HCT116 (cell line): ENCODE data around the gene TBC1D30. TPM values are rescaled to one million over a fixed set of nuclear protein-coding genes. Genes with fewer than 3 reads are reported as not detected.

ENCODE experiments used
- ATAC-seq: fragments of 200-7000 bp; cut with Tn5 transposase; 2 replicates; pipeline ENCODE4 v1.9.1; 2020; ENCODE audit warnings: mild to moderate bottlenecking, moderate library complexity
- BruUV-seq: library from RNA; stranded (reverse); fragments of 400-500 nt; replicated peaks from 2 replicates; lab custom pipeline; 2021; lab: Mats Ljungman, UMichigan
- CTCF ChIA-PET: fragments of 300-600 bp; sonication (Branson Sonifier 250); formaldehyde crosslinking; loops from one replicate; lab custom pipeline; 2021; ENCODE audit warnings: antibody characterized with exemption; lab: Charles Lee
- POLR2A ChIA-PET: fragments of 300-600, 350-600 bp; sonication (Branson Sonifier 250); formaldehyde crosslinking; loops from one replicate; lab custom pipeline; 2021; ENCODE audit warnings: antibody characterized with exemption; lab: Charles Lee
- RAD21 ChIA-PET, 2 experiments: fragments of 300-600 bp; sonication (Branson Sonifier 250); formaldehyde crosslinking; loops; one replicate each; lab custom pipeline; 2023; ENCODE audit warnings: low total read pairs in 2 of 2; ENCODE audit not compliant: uncharacterized antibody in 2 of 2, unreplicated experiment in 2 of 2, low non-redundant PET in 1 of 2; lab: Charles Lee
- DNase-seq: peaks from one replicate; pipeline ENCODE4 v3.0.0-alpha.2; 2010; ENCODE audit warnings: low read depth, low spot score
- H2AFZ ChIP-seq: fragments of 200-600 bp; shearing (Covaris generic), sonication (generic); 2 replicates; pipeline ENCODE4 v1.6.1; 2017; ENCODE audit warnings: low read depth, mixed run types, mixed read lengths, antibody characterized with exemption, low read length; ENCODE audit not compliant: poor library complexity, severe bottlenecking
- H3K27ac ChIP-seq: 2 replicates; pipeline ENCODE4 v1.5.1; 2012; ENCODE audit warnings: low read depth, low read length
- H3K27me3 ChIP-seq: fragments of 200-600 bp; sonication (generic); 2 replicates; pipeline ENCODE4 v1.6.1; 2016; ENCODE audit warnings: mixed run types, low read length, mixed read lengths; ENCODE audit not compliant: insufficient read depth
- H3K36me3 ChIP-seq, 2 experiments: fragments of 200-500 bp in 1 of 2; fragments of 200-600 bp in 1 of 2; sonication (Bioruptor generic) in 1 of 2; sonication (generic) in 1 of 2; 2 replicates each; pipeline versions ENCODE4 v1.5.1 to v1.6.1; 2014 to 2016; ENCODE audit warnings: low read length in 2 of 2, inconsistent platforms in 1 of 2, mixed read lengths in 1 of 2, mixed run types in 1 of 2; ENCODE audit not compliant: insufficient read depth in 2 of 2, control insufficient read depth in 1 of 2
- H3K4me1 ChIP-seq, 2 experiments: fragments of 200-600 bp in 1 of 2; sonication (generic) in 1 of 2; 2 replicates each; pipeline versions ENCODE4 v1.5.1 to v1.6.1; 2012 to 2017; ENCODE audit warnings: low read length in 2 of 2, inconsistent platforms in 1 of 2, mild to moderate bottlenecking in 1 of 2, mixed read lengths in 1 of 2, mixed run types in 1 of 2, moderate library complexity in 1 of 2; ENCODE audit not compliant: insufficient read depth in 2 of 2, control insufficient read depth in 1 of 2
- H3K4me2 ChIP-seq: fragments of 200-600 bp; sonication (generic); 2 replicates; pipeline ENCODE4 v1.6.1; 2017; ENCODE audit warnings: mixed run types, low read length, mixed read lengths
- H3K4me3 ChIP-seq, 2 experiments: fragments of 200-600 bp in 1 of 2; sonication (generic) in 1 of 2; replicated peaks in 1 of 2; 2 replicates each; pipeline ENCODE4 v1.5.1; 2011 to 2016; ENCODE audit warnings: low read length in 2 of 2, control low read depth in 1 of 2, low read depth in 1 of 2, mild to moderate bottlenecking in 1 of 2, mixed read lengths in 1 of 2, mixed run types in 1 of 2
- H3K79me2 ChIP-seq: fragments of 200-600 bp; sonication (generic); 2 replicates; pipeline ENCODE4 v1.6.1; 2017; ENCODE audit warnings: mild to moderate bottlenecking, mixed run types, low read length, moderate library complexity, mixed read lengths; ENCODE audit not compliant: insufficient read depth
- H3K9ac ChIP-seq: fragments of 200-600 bp; sonication (generic); 2 replicates; pipeline ENCODE4 v1.6.1; 2016; ENCODE audit warnings: low read length, mixed read lengths
- H3K9me2 ChIP-seq: fragments of 200-600 bp; sonication (generic), shearing (Covaris generic); 2 replicates; pipeline ENCODE4 v1.6.1; 2017; ENCODE audit warnings: mixed run types, mild to moderate bottlenecking, moderate library complexity; ENCODE audit not compliant: insufficient read depth
- H3K9me3 ChIP-seq, 2 experiments: fragments of 200-500 bp in 1 of 2; fragments of 200-600 bp in 1 of 2; sonication (Bioruptor generic) in 1 of 2; sonication (generic) in 1 of 2; 2 replicates each; pipeline ENCODE4 v1.6.1; 2014 to 2017; ENCODE audit warnings: low read length in 2 of 2, mixed read lengths in 2 of 2, inconsistent platforms in 1 of 2, low read depth in 1 of 2, mild to moderate bottlenecking in 1 of 2, mixed run types in 1 of 2, moderate library complexity in 1 of 2; ENCODE audit not compliant: control insufficient read depth in 1 of 2, insufficient read depth in 1 of 2
- H4K20me1 ChIP-seq: fragments of 200-600 bp; sonication (generic), shearing (Covaris generic); 2 replicates; pipeline ENCODE4 v1.6.1; 2017; ENCODE audit warnings: mixed run types, mild to moderate bottlenecking, moderate library complexity; ENCODE audit not compliant: insufficient read depth
- CTCF ChIP-seq, 3 experiments: fragments of 200-600 bp in 1 of 3; sonication (generic) in 1 of 3; IDR thresholded peaks in 2 of 3; conservative IDR thresholded peaks in 1 of 3; 2 replicates each; pipeline ENCODE4 v1.5.1; 2012 to 2017; ENCODE audit warnings: low read depth in 2 of 3, low read length in 2 of 3, antibody characterized with exemption in 1 of 3, borderline replicate concordance in 1 of 3, control low read depth in 1 of 3, mild to moderate bottlenecking in 1 of 3, mixed read lengths in 1 of 3, mixed run types in 1 of 3, moderate library complexity in 1 of 3; ENCODE audit not compliant: insufficient read depth in 1 of 3
- ELF1 ChIP-seq: IDR thresholded peaks from 2 replicates; pipeline ENCODE4 v1.6.1; 2012; ENCODE audit warnings: low read depth, borderline replicate concordance
- MAX ChIP-seq: IDR thresholded peaks from 2 replicates; pipeline ENCODE4 v1.6.1; 2012
- SIN3A ChIP-seq: IDR thresholded peaks from 2 replicates; pipeline ENCODE4 v1.6.1; 2012; ENCODE audit warnings: low read depth
- SRF ChIP-seq: IDR thresholded peaks from 2 replicates; pipeline ENCODE4 v1.6.1; 2012; ENCODE audit warnings: low read depth
- intact Hi-C: fragments of 100-400 bp; cut with micrococcal nuclease; formaldehyde crosslinking; loops from 2 replicates; pipeline ENCODE4 v1.10.0; 2022
- total RNA-seq: library from RNA; stranded (reverse); gene quantifications from one replicate; pipeline ENCODE4 v1.2.1, GENCODE V29; 2021; ENCODE audit not compliant: unreplicated experiment
- TF ChIP-seq, protein P1 (sequence below): IDR thresholded peaks from 2 replicates; pipeline ENCODE4 v1.6.1; 2012

The TBC1D30 gene
- total RNA-seq, 1 experiment from 2014 or later, result 24.1 TPM

DNA sequence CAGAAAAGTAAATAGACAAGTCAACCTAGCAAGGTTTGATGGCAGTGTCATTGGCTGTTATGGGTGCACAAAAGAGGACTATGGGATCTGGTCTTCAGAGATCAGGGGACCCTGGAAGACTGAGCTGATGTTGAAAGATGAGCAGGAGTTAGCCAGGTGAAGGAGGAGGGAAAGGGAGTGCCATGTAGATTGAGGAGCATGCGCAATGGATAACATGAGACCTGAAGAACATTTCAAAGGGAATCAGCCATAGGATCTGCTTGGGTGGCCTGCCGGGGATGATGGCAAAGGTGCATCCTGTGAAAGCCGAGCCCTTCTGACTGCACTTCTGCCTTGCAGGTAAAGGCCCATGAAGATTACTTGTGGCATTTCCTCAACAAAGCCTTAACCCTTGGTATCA is 90.8 kb downstream of the TBC1D30 start:
- DNase-seq, result no peak
- ChIA-PET RAD21 (no interaction called here), POLR2A (no interaction called here), CTCF (no interaction called here)
- Histone ChIP-seq H3K4me3 (no peak overlapping the region), H3K27me3 (no peaks in the 10 kb centered on the region), H2AFZ (no peak overlapping the region), H3K27ac (no peak overlapping the region), H3K9me2 (no peaks in the 10 kb centered on the region), H4K20me1 (no peaks in the 10 kb centered on the region; the same call in 1 of the 2 replicates), H3K4me1 (no peaks in the 10 kb centered on the region), H3K79me2 (no peaks in the 10 kb centered on the region), H3K4me2 (no peak overlapping the region), H3K9me3 (no peaks in the 10 kb centered on the region), H3K9ac (no peak overlapping the region), H3K36me3 (no peaks in the 10 kb centered on the region)
- BruUV-seq, result no TSS peak
- intact Hi-C loops, result no loop called here
- no peak for ATAC-seq
- TF ChIP-seq, protein P1, sequence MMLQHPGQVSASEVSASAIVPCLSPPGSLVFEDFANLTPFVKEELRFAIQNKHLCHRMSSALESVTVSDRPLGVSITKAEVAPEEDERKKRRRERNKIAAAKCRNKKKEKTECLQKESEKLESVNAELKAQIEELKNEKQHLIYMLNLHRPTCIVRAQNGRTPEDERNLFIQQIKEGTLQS, result no peak
- TF ChIP-seq CTCF (IDR thresholded peaks at IDR 0.05 in 2 of 3, conservative IDR thresholded peaks at IDR 0.05 in 1 of 3; ENCODE audit: borderline replicate concordance in 1 of 3, insufficient read depth in 1 of 3, low read depth in 2 of 3, low read length in 2 of 3) (no peak), SRF (no peak), MAX (no peak), ELF1 (no peak), SIN3A (no peak)
